A673 (cell line): ENCODE measurements around the gene LIM2. TPM values are rescaled to one million over a fixed set of nuclear protein-coding genes. Genes with fewer than 3 reads are reported as not detected.

Experiments used
- BruUV-seq: library from RNA; stranded (reverse); fragments of 400-500 nt; replicated peaks from 2 replicates; lab custom pipeline; 2021; lab: Mats Ljungman, UMichigan
- CTCF ChIA-PET: fragments of 300-600 bp; sonication (Branson Sonifier 250); formaldehyde crosslinking; loops from one replicate; lab custom pipeline; 2022; ENCODE audit warnings: antibody characterized with exemption; lab: Charles Lee
- POLR2A ChIA-PET: fragments of 300-600 bp; sonication (Branson Sonifier 250); formaldehyde crosslinking; loops from one replicate; lab custom pipeline; 2022; ENCODE audit warnings: antibody characterized with exemption; ENCODE audit not compliant: low non-redundant PET; lab: Charles Lee
- DNase-seq: peaks from one replicate; pipeline ENCODE4 v3.0.0-alpha.2; 2015; ENCODE audit warnings: low spot score
- H3K27ac ChIP-seq: fragments of 200-600 bp; sonication (generic); 2 replicates; pipeline ENCODE4 v1.5.1; 2016; ENCODE audit warnings: mixed run types, low read depth, mild to moderate bottlenecking, mixed read lengths, antibody characterized with exemption, low read length; ENCODE audit not compliant: poor library complexity, severe bottlenecking
- H3K27me3 ChIP-seq: fragments of 200-600 bp; sonication (generic); replicated peaks from 2 replicates; pipeline ENCODE4 v1.6.1; 2017; ENCODE audit warnings: mixed run types, low read depth, mild to moderate bottlenecking, mixed read lengths, antibody characterized with exemption, low read length; ENCODE audit not compliant: insufficient read depth, poor library complexity
- H3K36me3 ChIP-seq: fragments of 200-600 bp; sonication (generic); 2 replicates; pipeline ENCODE4 v1.6.1; 2016; ENCODE audit warnings: mixed run types, mild to moderate bottlenecking, mixed read lengths, antibody characterized with exemption, low read length; ENCODE audit not compliant: insufficient read depth, poor library complexity, severe bottlenecking
- H3K4me1 ChIP-seq: fragments of 200-600 bp; sonication (generic); 2 replicates; pipeline ENCODE4 v1.6.1; 2017; ENCODE audit warnings: mixed run types, mild to moderate bottlenecking, mixed read lengths, antibody characterized with exemption, low read length; ENCODE audit not compliant: insufficient read depth, poor library complexity, severe bottlenecking
- H3K4me3 ChIP-seq: fragments of 200-600 bp; sonication (generic); 2 replicates; pipeline ENCODE4 v1.5.1; 2016; ENCODE audit warnings: low read depth, mixed run types, mild to moderate bottlenecking, mixed read lengths, low read length; ENCODE audit not compliant: poor library complexity, severe bottlenecking
- H3K9me3 ChIP-seq: fragments of 200-600 bp; sonication (generic); 2 replicates; pipeline ENCODE4 v1.6.1; 2016; ENCODE audit warnings: mixed run types, low read depth, mild to moderate bottlenecking, mixed read lengths, antibody characterized with exemption, low read length; ENCODE audit not compliant: poor library complexity, severe bottlenecking
- CTCF ChIP-seq: fragments of 300-800, 200-600 bp; sonication (generic); conservative IDR thresholded peaks from 2 replicates; pipeline ENCODE4 v1.5.1; 2017; ENCODE audit warnings: low read depth, mild to moderate bottlenecking, antibody characterized with exemption, low read length, moderate library complexity, mixed read lengths
- EZH2 ChIP-seq: fragments of 200-600 bp; sonication (generic); IDR thresholded peaks from 2 replicates; pipeline ENCODE4 v1.6.1; 2017; ENCODE audit warnings: borderline replicate concordance, low read depth, mild to moderate bottlenecking, mixed read lengths, antibody characterized with exemption, low read length; ENCODE audit not compliant: poor library complexity, severe bottlenecking
- intact Hi-C: fragments of 100-400 bp; cut with micrococcal nuclease; formaldehyde crosslinking; loops from one replicate; pipeline ENCODE4 v1.10.0; 2022; ENCODE audit not compliant: unreplicated experiment
- total RNA-seq: library from RNA; stranded (reverse); gene quantifications from 2 replicates; pipeline ENCODE4 v1.2.3, GENCODE V29; 2021

The LIM2 gene
- total RNA-seq, 1 experiment from 2014 or later = not detected

GRCh38 chr19:51371186-51371690 is 16.5 kb downstream of the LIM2 start:
- ChIA-PET CTCF (no interaction called here), POLR2A (no interaction called here)
- no peaks in the 10 kb centered on the region for H3K9me3 ChIP-seq
- peaks cover 6% of the 10 kb centered on the region for H3K4me1 ChIP-seq
- DNase-seq = no peak
- no peaks in the 10 kb centered on the region for H3K36me3 ChIP-seq
- TF ChIP-seq EZH2 (no peak), CTCF (no peak)
- BruUV-seq = no TSS peak
- no peak overlapping the region for H3K27ac ChIP-seq
- intact Hi-C loops = no loop called here
- H3K4me3 ChIP-seq = no peak overlapping the region
- H3K27me3 ChIP-seq = no peaks in the 10 kb centered on the region

- BruUV-seq = no TSS peak
- no peaks in the 10 kb centered on the region for H3K36me3 ChIP-seq
- H3K4me3 ChIP-seq = no peak overlapping the region
- H3K27me3 ChIP-seq = no peaks in the 10 kb centered on the region
- CTCF ChIA-PET = no interaction called here
- H3K27ac ChIP-seq = no peak overlapping the region
- no peaks in the 10 kb centered on the region for H3K9me3 ChIP-seq
- POLR2A ChIA-PET = no interaction called here
- no peak for TF ChIP-seq CTCF
- no peak for TF ChIP-seq EZH2
- no peak for DNase-seq
- H3K4me1 ChIP-seq = peaks cover 7% of the 10 kb centered on the region
- intact Hi-C loops = no loop called here
These were observed 17.5 kb downstream of the LIM2 start for GRCh38 chr19:51370230-51370629.

- Histone ChIP-seq H3K4me1 (peaks cover 9% of the 10 kb centered on the region), H3K27ac (peak within 1 kb of the TSS; percentile 58), H3K4me3 (peak within 1 kb of the TSS; percentile 64), H3K36me3 (no peaks in the 10 kb centered on the region), H3K9me3 (no peaks in the 10 kb centered on the region), H3K27me3 (no peaks in the 10 kb centered on the region)
- ChIA-PET POLR2A (no interaction called here), CTCF (interaction anchor here (0.6 kb wide), 1 partner anchor 670 kb away, joined by 3 read pairs; no protein-coding TSS in a partner anchor)
- TF ChIP-seq CTCF (no peak), EZH2 (no peak)
- BruUV-seq = no TSS peak
- intact Hi-C loops = no loop called here
- DNase-seq = no peak
These were observed 19.1 kb downstream of the LIM2 start, which contains the start of gene CLDND2 for GRCh38 chr19:51368366-51369282. Gene CLDND2, minus strand, starts transcription at chr19:51369003. Its CDS starts 426 bp downstream, at chr19:51368577.
